ENCODE data around the gene CMA1.
A peak's percentile ranks its signal among the peaks of the same experiment; 100 is the strongest.
"Not testable (repeated sequence)": the region's sequence is repeated elsewhere in the genome, so short reads cannot be mapped to it uniquely, and the experiment has no call there.

Gene CMA1

DNA sequence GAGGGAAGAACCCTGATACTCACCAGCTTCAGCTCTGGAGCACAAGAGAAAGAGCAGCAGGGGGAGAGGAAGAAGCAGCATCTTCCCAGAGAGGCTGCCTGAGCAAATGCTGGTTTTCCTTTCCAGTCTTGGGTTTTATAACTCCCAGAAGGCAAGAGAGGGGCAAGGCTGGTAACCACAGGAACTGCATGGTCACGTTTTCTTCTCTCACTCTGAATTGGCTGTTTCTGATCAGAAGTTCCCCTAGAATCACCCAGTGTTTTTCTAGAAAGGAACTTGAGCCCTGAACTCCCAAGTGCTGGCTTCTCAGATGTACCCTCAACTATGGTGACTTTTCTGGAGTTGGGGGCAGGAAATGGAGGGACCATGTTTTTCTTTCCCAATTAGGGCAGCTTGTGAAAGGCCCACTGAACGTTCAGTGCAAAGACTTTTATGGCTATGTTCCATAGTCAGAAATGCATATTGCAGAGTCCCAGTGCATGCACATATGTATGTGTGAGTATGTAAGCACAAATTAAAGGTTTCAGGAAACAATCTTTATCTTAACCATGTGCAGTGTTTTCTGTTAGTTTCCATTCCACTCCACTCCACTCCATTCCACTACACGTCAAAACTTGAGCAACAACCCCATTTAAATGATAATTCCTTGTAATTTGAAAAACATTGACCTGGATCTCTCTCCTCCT lies at the start of gene CMA1:
CMA1 (minus strand) TSS at position 111 of the 686 bp plus-strand sequence; CDS start at position 81, 30 bp downstream.
- DNase-seq, result no peak

GRCh38 chr14:24556756-24557155 lies 48.7 kb upstream of the CMA1 start:
- peak; percentile 2 for DNase-seq

DNA sequence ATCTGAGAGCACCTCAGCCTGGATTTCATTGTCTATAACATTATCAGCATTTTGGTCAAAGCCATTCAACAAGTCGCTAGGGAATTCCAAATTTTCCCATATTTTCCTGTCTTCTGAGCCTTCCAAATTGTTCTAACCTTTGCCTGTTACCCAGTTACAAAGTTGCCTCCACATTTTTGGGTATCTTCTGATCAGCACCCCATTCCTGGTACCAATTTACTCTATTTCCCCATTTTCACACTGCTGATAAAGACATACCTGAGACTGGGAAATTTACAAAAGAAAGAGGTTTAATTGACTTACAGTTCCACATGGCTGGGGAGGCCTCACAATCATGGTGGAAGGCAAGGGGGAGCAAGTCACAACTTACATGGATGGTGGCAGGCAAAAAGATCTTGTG lies 41.0 kb upstream of the CMA1 start:
- not testable (repeated sequence) for DNase-seq

- no peak for DNase-seq
These were observed 34.4 kb upstream of the CMA1 start for GRCh38 chr14:24542346-24542936.

DNA sequence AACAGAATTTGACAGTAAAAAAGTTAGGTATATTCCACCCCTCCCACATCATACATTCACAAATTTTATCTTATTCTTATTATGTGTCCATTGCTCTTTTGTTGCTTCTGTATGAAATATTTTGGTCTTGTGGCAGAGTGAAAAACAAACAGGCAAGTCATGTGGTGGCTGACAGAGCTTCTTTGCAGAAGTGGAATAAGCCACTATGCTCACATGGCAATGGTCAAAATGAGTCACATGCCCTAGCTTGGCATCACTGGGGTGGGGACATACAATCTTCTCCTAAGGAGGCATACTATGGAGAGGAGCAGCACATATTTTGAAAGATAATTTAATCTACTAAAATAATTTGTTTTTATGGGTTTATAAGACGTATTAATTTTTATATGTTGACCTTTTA lies 27.7 kb upstream of the CMA1 start:
- DNase-seq, result no peak

GRCh38 chr14:24534286-24534685 lies 26.2 kb upstream of the CMA1 start:
- DNase-seq, result no peak

- DNase-seq, result peak; percentile 6
These were observed 18.0 kb upstream of the CMA1 start for GRCh38 chr14:24525877-24526620.

DNA sequence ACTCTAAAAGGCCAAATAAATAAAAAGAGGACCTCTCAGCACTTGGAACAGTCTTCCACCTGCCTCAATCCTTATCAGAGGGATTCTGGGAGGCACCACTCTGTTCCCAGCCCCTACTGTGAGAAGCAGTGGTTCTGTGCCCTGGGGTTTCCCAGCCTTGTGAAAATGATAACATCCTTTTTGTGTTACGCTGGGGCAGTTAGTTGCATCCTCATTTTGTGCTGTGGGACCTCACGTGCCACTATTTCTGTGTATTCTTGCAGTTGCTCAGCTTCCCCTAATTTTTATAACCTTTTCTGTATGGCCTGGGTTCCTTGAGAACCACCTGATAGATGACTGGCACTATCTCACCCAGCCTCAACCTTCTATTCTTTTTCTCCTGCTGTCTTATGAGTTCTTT lies 10.8 kb upstream of the CMA1 start:
- no peak for DNase-seq

GRCh38 chr14:24514209-24514608 lies 6.1 kb upstream of the CMA1 start:
- DNase-seq, result no peak

GRCh38 chr14:24513009-24513408 lies 4.9 kb upstream of the CMA1 start:
- no peak for DNase-seq

GRCh38 chr14:24506443-24506842 lies 1.6 kb downstream of the CMA1 start:
- DNase-seq, result no peak

DNA sequence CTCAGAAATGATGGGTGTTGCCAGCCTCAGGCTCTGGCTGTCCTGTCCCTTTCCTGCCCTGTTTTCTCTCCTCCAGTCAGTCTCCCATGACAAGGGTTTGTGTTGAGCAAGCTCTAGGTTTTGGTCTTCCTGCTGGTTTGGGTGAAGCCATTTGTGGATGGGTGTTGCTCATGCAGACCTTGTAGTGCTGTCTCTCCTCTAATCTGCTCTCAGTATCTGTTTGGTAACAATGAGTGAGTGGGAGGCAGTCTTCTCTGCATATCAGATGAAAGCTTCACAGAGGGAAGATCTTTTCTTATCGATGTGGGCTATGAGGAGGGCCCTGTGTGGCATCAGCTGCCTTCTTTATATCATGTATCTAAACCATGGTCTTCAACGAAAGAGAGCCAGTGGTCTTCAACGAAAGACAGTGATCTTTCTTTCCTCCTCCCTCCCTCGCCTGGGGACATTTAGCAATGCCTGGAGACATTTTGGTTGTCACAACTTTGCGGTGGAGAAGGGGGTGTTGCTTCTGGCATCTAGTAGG lies 3.6 kb downstream of the CMA1 start:
- DNase-seq, result no peak

DNA sequence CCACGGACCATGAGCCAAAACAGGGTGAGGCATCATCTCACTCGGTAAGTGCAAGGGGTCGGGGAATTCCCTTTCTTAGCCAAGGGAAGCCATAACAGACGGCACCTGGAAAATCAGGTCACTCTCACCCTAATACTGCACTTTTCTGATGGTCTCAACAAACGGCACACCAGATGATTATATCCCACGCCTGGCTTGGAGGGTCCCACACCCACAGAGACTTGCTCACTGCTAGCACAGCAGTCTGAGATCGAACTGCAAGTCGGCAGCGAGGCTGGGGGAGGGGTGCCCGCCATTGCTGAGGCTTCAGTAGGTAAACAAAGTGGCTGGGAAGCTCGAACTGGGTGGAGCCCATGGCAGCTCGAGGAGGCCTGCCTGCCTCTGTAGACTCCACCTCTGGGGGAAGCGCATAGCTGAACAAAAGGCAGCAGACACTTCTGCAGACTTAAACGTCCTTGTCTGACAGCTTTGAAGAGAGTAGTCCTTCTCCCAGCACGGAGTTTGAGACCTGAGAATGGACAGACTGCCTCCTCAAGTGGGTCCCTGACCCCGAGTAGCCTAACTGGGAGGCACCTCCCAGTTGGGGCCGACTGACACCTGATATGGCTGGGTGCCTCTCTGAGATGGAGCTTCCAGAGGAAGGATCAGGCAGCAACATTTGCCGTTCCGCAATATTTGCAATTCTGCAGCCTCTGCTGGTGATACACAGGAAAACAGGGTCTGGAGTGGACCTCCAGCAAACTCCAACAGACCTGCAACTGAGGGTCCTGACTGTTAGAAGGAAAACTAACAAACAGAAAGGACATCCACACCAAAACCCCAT lies 16.3 kb downstream of the CMA1 start:
- not testable (repeated sequence) for DNase-seq

DNA sequence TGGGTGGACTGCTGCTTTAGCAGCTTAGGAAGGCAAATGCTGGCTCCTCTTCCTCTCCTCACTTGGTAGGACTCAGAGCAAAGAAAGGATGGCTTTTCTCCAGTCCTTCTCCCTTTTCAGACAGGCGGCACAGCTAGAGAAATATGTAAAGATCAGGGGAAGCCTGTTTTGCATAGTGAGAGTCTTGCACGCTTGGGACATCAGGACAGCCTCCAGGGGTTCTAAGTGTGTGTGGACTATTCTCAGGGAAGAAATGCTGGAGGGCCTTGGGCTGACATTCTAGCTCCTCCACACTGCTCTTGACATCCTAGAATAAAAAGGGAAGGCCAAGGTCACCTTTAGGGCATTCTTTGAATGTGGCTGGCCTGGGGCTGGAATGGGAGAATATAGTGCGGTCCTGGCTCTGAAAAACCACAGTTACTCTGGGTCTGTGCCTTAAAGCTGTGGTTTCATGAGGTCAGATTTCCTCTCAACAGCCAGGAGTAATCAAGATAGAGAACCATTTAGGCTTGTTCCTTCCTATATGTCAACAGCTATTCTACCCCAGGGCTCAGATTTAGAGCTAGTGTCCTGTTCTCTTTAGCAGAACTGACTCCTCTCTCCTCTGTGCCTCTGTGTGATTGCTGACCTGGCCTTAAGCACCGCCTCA lies 24.3 kb downstream of the CMA1 start:
- peak; percentile 21 for DNase-seq

DNA sequence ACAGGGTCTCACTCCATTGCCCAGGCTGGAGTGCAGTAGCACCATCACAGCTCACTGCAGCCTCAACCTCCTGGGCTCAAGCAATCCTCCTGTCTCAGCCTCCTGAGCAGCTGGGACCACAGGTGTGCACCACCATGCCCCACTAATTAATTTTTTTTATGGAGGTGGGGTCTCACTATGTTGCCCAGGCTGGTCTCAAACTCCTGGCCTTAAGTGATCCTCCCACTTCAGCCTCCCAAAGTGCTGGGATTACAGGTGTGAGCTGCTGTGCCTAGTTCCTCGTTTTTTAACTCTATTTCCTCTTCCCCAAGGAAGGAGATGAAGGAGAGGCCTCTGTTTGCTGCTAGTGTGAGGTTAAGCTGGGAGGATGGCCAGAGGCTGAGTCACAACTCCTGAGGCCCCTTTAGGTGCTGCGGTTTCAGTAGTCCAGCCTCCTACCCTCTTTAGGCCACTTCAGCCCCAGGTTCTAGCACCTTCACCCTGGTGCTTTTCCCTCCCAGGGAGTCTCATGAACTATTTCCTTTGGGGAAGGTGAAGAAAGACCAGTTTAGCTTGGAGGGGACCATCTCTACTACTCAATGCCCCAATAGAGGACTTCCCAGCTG lies 25.3 kb downstream of the CMA1 start:
- DNase-seq, result not testable (repeated sequence)

GRCh38 chr14:24481622-24482324 lies 26.3 kb downstream of the CMA1 start:
- peak; percentile 27 for DNase-seq

DNA sequence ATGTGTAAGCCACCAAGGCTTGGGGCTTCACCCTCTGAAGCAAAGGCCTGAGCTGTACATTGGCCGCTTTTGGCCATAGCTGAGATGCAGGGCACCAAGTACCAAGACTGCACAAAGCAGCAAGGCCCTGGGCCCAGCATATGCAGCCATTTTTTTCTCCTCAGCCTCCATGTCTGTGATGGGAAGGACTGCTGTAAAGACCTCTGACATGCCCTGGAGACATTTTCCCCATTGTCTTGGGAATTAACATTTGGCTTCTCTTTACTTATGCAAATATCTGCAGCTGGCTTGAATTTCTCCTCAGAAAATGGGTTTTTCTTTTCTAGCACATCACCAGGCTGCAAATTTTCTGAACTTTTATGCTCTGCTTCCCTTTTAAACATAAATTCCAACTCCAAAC lies 28.1 kb downstream of the CMA1 start:
- not testable (repeated sequence) for DNase-seq

DNA sequence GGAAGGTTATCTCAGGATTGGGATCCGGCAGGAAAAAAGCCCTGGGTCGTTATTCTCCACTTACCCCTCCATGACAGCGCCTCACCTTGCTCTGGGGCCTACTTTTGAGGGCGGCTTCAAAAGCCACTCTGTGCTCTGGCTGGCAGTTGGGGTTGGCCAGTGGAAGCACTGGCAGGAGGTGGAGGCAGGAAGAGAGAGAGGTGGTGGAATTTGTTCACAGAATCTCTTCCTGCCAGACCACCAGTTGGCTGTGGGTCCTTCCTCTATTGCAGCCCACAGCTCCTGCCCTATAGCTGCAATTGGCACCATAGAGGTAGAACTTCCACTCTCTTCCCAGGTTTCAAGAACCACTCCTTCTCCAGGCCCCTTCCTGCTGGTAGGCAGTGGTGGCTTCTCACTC lies 32.8 kb downstream of the CMA1 start:
- DNase-seq, result no peak

DNA sequence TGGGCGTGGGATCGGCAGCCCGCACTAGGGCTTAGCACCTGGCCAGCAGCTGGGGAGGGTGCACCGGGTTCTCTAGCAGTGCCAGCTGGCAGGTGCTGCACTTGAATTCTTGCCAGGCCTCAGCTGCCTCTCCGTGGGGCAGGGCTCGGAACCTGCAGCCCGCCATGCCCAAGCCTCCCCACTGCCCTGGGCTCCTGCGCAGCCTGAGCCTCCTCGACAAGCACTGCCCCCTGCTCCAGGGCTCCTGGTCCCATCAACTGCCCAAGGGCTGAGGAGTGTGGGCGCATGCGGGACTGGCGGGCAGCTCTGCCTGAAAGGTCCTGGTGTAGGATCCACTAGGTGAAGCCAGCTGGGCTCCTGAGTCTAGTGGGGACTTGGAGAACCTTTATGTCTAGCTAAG lies 34.9 kb downstream of the CMA1 start:
- DNase-seq, result peak; percentile 12

DNA sequence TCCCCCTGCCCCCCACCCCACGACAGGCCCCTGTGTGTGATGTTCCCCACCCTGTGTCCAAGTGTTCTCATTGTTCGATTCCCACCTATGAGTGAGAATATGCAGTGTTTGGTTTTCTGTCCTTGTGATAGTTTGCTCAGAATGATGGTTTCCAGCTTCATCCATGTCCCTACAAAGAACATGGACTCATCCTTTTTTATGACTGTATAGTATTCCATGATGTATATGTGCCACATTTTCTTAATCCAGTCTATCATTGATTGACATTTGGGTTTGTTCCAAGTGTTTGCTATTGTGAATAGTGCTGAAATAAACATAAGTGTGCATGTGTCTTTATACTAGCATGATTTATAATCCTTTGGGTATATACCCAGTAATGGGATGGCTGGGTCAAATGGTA lies 37.6 kb downstream of the CMA1 start:
- not testable (repeated sequence) for DNase-seq

- no peak for DNase-seq
These were observed 42.3 kb downstream of the CMA1 start for GRCh38 chr14:24465805-24466204.
